DMS53 treated with DMSO at 0.1 percent for 48 hours (cell line): ENCODE results near the gene MYOM3.
"Not testable (repeated sequence)": the region's sequence is repeated elsewhere in the genome, so short reads cannot be mapped to it uniquely, and the experiment has no call there.

Source experiments
- DNase-seq: peaks from one replicate; lab custom pipeline; 2025; ENCODE audit not compliant: unreplicated experiment; lab: John Stamatoyannopoulos, UW

The MYOM3 gene

DNA sequence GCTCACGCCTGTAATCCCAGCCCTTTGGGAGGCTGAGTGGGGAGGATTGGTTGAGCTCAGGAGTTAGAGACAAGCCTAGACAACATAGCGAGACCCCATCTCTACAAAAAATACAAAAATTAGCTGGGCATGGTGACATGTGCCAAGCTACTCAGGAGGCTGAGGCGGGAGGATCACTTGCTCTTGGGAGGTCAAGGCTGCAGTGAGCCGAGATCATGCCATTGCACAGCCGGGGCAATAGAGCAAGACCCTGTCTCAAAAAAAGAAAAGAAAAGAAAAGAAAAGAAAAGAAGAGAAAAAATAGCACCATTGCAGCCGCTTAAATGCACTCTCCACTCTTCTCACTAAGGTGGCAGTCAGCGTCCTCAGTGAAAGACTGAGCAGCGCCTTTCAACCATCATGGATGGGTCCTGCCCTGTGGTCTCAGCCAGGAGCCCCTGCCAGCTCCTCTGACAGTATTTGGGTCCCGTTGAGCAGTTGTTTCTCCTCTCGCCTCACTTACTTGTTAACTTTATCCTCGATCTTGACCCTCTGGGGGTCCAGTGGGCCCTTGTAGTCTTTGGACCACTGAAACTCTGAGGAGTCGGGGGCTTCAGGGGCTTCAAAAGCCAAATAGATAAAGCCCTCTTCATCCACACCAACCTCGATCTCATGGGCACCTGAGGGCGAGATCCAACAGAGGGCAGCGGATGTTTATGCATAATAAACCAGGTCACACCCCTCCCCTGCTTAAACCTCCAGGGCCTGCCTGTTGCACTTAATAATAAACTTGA is 36.9 kb downstream of the MYOM3 start:
- no peak for DNase-seq

DNA sequence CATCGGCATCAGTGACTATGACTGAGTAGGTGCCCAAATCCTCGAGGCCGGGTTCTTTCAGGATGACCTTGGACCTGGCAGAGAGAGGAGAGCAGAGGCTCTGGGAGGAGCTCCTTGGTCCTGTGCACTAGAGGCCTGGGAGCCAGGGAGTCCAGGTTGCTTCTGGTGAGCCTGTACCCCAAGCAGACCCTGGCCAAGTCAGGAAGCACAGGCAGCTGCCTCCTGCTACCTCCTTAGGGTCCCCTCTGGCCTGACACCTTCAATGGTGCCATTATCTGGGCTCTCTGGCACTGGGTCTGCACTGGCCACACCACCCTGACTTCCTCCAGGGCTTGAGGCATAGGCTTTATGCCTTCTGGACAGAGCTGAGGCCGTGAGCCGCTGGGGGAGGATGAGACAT is 37.7 kb downstream of the MYOM3 start:
- no peak for DNase-seq

DNA sequence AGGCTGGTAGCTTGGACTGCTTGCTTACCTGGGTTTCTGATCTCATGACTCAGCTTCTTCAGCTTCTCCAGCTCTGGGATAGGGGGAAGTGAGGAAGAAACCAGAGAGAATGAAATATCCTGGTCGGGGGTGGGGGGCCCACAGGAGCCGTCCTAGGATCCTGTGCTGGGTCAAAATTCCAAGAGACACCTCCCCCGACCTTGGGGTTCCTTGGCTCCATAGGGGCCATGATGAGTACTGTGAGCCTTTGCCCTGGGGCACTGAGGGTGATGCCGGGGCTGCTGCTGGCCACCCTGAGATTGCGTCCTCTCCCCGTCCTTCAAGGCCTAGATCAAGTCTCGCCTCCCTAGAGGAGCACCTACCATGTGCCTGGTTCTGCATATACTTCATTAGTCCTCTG is 40.0 kb downstream of the MYOM3 start:
- no peak for DNase-seq

DNA sequence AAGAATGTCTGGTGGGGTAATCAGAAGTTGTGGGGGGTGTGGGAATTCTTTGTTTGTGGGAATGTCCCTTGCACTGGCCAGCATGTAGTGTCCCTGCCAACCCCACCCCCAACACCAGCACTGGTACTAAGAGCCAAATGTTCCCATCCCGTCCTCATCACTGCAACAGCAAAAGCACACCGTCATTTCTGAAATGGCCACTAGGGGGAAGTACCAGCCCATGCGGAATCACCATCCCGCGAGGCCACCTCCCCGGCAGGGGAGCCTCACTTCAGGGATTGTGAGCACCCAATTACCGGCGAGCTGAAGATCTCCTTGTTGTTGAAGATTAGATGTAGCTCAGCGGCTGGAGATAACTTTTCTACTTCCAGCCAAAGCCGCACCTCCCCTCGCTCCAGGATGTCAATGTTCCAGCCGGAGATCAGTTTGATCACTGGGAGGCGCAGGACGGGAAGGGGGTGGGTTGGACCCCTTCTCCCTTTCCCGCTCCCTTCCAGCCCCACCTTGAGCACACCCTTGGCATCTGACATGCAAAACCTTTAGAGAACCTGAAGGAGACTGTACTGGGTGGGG is 41.0 kb downstream of the MYOM3 start:
- DNase-seq = peak; percentile 73

DNA sequence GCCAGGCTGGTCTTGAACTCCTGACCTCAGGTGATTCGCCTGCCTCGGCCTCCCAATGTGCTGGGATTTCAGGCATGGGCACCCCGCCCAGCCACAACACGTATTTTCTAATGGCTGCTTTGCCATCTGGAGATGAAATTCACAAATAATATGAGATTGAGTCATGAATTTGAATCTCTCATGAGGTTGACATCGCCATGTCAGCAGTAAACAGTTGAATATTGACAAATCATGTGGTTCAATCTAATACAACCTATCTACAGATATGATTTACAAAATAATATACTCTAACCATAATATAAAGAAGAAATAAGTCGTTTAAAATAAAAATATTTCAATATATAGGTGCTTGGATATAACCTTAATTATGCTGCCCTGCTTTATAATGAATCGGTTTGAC is 42.1 kb downstream of the MYOM3 start:
- no peak for DNase-seq

DNA sequence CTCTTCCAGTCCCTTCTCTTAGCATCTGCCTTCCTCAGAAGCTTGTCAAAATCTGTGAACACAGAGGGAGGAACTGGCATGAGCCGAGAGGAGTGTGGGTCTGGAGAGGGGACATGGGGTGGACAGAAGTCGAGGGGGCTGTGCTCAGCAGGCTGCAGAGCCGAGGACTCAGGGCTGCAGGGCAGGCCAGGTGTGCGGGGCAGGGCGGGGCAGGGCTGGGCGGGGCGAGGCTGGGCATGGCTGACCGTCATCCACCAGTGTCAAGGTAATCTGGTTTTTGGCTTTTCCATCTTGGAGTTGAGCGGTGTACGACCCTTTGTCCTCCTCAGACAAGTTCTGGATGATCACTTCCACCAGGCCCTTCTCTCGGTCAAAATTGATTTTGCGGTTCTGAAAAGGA is 44.0 kb downstream of the MYOM3 start:
- no peak for DNase-seq

DNA sequence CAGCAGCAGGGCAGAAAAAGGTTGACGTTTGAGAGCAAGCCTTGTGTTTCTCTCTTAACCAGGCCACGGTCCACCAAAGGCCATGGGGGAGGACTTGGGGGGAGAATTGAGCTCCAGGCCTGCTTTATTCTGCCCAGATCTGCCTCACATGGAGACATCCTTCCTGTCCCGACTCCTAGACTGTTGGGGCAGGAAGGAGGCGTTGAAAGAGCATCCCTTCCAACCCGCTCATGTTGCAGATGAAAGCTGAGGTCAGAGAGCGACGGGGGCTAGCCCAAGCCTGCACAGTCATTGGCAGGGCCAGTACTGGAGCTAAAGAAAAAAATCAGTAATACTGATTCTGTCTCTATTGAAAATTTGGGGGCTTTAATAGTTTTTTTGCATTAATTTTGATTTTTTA is 46.6 kb downstream of the MYOM3 start:
- DNase-seq = no peak

DNA sequence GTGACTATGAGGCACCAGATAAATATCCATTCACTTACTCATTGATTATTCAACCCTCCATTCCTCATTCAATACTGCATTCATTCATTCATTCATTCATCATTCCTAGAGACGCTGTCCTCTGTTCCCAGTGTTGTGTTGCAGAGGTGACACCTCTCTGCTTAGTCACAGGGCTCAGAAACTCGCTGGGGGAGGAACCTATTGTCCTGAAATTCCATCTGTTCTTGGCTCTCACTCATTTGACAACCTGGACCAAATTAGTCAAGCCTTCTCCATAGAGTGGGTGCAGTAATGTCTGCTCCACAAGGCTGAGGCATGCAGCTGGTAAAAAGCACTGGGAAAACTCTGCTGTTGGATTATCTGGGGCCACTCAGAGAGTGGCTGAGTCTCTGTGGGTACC is 49.7 kb downstream of the MYOM3 start:
- DNase-seq = no peak

DNA sequence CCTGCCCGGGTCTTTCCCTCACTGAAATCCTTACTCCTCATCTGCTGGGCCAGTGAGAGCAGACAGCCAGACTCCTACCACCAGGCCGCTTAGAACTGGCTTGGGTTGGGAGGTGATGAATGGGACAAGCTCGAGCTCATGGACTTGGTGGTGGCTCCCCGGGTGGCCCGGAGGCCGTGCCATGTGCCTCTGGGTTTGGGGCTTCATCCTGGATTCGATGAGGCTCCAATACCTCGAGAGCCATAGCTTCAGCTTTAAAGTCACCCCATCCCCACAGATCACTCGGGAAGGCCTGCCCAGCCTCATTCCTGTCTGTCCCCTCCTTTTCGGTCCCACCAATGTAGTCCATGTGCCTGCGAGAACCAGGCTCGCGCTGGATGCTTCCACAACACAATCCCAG is 51.5 kb downstream of the MYOM3 start:
- no peak for DNase-seq

DNA sequence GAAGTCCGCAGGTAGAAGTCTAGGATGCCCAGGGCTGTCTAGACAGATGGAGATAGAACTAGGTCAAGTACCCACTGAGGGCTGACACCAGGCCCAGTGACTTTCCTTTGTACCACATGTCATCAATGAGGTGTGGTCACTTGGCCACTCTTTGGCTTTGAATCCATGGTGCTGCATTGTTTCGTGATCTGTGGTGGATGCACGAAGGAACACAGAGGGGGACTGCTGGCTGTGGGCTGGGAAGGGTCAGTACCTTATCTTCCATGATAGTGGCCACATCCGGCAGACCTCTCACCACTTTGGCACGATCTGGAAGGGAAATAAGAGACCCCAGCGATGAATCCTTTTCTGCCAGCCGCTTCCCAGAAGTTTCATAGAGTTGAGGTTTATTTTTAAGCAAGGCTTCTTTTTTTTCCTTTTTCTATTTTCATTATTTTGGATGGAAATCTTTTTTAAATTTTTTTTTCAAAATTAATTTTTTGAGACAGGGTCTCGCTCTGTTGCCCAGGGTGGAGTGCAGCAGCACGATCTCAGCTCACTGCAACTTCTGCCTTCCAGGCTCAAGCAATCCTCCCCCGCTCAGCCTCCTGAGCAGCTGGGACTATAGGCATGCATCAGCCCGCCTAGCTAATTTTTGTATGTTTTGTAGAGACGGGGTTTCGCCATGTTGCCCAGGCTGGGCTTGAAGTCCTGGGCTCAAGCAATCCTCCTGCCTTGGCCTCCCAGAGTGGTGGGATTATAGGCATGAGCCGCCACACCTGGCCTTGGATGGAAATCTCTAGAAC is 53.1 kb downstream of the MYOM3 start:
- no peak for DNase-seq

DNA sequence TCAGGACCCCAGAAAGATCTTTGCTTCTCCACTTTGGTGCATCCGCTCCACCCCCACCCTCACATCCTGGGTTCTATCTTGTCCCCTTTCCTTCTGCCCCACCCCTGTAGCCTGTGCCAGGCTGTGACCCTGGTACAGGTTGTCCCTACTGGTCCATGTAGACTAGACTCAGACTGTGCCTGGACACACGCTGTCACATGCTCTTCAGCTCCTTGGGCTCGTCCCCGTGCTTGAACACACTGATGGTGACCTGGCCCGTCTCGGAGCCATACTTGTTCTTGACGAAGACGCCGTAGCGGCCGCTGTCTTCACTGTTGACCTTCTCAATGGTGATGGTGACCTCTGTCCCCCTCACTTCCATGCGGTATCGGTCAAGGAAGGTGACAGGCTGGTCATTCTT is 54.8 kb downstream of the MYOM3 start:
- no peak for DNase-seq

DNA sequence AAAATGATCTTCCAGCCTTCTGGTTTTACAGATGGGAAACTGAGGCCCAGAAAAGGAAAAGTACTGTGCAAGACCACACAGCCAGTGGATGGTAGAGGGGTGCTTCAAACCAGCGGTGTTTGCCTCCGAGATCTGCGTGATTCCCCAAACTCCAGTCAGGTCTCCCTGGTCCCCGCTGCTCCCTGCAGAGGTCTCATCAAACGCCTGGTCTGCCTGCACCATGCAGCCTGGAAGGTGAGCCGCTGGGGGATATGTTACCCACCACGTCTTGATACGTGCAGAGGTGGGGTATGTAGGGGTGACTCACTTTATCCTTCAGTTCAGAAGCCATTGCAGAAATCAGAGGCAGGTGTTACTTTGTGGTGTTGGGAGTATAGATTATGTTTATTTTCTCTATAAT is 56.3 kb downstream of the MYOM3 start:
- no peak for DNase-seq

DNA sequence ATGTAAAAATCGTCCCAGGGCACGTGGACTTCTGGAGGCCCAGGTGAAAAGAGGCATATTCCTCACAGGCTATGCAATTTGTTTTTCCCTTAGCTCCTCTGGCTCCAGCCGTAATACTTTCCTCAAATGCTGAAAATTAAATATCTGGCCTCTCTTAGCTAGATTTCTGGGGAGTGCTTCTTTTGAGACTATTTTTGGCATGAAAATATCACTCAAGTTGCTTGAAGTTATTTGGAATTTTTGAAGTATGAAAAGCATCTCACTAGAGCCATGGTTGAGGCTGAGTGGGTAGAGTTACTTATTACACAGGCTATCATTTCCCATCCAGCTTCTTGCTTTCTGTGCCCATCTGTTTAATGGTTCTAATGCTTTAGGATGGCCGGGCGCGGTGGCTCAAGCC is 59.7 kb downstream of the MYOM3 start:
- DNase-seq = no peak

DNA sequence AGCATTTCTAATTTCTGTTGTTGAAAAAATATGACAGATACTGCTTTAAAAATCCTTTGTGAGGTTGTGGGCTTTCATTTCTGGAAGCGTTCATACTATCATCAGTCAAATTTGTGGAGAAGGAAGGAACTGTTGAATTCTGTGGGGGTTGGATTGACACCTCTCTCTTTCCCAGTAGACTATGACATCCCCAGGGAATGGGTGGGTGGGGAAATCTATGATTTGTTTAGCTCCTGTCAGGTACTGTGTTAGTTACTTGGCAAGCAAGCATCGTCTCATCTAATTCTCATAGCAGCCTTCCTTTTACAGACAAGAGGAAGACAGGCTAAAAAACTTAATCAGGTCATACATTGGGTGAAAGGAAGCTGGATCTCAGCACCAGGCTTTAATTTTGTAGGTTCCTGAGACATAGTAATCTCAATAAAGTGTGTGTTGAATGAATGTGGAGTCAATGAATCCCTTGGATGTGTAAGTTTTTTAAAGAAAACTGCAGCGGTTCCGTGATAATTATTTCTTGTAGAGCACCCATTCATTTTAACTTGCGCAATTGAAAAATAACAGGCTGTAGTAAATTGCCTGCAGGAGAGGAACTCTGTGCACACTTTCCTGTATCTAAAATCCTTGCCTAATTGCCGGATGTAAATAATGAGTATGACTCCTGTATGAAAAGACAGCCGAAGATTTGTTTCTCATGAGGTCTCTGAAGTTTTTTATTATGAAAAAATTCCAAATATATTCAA is 60.6 kb downstream of the MYOM3 start:
- DNase-seq = no peak

DNA sequence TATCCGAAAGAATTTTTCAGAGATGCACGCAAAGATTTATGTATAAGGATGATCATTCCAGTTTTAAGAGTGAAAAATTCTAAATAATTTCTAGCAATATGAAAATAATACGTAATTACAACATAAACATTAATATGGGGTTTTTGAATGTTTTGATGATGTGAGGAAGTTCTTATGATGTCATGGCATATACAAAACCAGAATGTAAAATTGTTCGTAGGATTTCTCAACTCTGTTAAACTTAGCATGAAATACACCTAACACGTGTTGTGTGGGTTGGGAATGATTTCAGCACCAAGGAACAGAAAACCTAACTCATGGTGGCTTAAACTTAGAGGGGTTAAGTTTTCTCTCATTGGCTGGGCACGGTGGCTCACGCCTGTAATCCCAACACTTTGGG is 62.2 kb downstream of the MYOM3 start:
- DNase-seq = no peak

DNA sequence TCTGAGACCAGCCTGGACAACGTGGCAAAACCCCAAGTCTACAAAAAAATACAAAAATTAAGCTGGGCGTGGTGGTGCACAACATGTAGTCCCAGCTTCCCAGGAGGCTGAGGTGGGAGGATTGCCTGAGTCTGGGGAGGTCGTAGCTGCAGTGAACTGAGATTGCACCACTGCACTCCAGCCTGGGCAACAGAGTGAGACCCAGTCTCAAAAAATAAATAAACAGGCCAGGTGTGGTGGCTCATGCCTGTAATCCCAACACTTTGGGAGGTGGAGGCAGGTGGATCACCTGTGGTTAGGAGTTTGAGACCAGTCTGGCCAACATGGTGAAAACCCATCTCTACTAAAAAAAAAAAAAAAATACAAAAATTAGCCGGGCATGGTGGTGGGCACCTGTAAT is 63.0 kb downstream of the MYOM3 start:
- DNase-seq = not testable (repeated sequence)

DNA sequence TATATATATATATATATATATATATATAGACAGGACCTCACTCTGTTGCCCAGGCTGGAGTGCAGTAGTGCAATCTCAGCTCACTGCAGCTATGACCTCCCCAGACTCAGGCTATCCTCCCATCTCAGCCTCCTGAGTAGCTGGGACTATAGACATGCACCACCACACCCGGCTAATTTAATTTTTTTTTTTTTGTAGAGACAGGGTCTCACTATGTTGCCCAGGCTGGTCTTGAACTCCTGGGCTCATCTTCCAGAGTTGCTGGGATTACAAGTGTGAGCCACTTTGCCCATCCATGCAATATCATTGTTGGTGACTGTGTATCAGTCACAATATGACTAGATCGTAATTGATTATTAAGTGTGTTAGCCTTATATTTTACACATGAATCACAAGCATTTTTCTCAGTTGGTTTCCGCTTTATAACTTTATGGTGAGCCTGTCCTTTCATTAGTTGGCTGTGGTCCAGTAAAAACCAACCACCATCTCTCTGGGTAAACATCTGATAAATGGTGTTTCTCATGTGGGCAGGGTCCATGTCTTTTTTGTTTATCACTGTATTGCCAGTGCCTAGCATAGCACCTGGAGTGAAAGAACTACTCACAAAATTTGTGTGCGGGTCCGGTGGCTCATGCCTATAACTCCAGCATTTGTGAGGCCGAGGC is 63.6 kb downstream of the MYOM3 start:
- no peak for DNase-seq

DNA sequence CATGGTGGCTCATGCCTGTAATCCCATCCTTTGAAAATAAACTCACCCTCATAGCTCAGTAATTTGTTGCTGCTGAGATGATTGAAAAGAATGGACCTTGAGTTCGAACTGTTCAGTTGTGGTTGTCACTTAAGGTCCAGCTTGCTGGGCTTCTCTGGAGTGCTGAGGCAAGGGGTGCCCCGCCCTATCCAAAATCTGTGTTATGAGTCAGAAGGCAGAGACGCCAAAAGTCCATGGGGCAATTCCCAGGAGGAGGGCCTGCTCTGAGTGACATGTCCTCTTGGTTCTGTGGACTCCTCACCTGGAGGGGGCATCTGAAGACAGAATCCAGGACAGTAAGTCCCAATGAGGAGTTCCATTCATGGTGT is 64.8 kb downstream of the MYOM3 start:
- no peak for DNase-seq

DNA sequence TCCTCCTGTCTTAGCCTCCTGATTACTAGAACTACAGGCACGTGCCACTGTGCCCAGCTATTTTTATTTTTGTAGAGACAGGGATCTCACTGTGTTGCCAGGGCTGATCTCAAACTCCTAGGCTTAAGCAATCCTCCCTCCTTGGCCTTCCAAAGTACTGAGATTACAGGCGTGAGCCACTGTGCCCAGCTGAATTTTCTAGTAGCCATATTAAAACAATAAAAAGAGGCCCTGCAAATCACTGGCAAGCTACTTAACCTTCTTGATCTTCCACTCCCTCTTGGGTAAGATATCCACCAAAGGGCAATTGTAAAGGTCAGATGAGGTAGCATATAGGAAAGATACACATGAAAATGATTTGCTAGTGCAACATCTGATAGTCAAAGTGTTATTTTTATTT is 66.2 kb downstream of the MYOM3 start:
- no peak for DNase-seq

DNA sequence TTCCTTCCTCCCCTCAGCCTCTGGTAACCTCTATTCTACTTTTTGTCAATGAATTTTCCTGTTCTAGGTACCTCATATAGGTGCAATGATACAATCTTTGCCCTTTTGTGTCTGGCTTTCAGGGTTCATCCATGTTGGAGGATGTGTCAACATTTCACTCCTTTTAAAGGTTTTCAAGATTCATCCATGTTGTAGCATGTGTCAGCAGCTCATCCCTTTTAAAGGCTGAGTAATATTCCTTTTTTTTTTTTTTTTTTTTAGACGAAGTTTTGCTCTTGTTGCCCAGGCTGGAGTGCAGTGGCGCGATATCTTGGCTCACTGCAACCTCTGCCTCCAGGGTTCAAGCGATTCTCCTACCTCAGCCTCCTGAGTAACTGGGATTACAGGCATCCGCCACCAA is 67.3 kb downstream of the MYOM3 start:
- DNase-seq = not testable (repeated sequence)

DNA sequence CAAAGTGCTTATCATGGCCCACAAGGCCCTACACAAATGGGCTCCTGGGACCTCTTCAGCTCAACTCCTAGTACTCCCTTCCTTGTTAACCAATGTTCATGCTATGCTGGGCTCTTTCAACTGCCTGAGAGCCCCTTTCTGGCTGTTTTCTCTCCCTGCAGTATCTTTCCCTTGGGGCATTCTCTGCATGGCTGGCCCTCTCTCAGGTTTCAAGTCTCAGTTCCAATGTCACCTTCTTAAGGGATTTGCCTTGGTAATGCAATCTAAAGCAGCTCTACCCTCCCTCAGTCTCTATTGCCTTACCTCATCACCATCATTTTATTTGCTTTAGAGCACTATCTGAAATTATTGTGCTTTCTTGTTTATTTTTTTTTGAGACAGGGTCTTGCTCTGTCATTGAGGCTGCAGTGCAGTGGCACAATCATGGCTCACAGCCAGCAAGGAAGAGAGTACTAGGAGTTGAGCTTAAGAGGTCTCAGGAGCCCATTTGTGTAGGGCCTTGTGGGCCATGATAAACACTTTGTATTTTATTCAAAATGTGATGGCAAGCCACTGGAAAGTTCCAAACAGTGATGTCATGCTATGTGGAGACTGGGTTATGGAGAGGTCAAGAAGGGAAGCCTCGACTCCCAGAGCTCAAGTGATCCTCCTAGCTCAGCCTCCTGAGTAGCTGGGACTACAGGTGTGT is 68.4 kb downstream of the MYOM3 start:
- DNase-seq = no peak
